K562 (cell line): ENCODE measurements around the gene PQBP1. TPM values are rescaled to one million over a fixed set of nuclear protein-coding genes. Genes with fewer than 3 reads are reported as not detected.

ENCODE experiments used
- ATF3 ChIP-seq, 2 experiments: fragments of 450-650 bp in 1 of 2; sonication (generic) in 1 of 2; formaldehyde crosslinking in 1 of 2; IDR thresholded peaks in 1 of 2; conservative IDR thresholded peaks in 1 of 2; 2 replicates each; pipeline versions ENCODE4 v1.6.1 to v1.8.1; 2016 to 2023; ENCODE audit warnings: mild to moderate bottlenecking in 2 of 2, moderate library complexity in 2 of 2, inconsistent platforms in 1 of 2, missing genetic modification reagents in 1 of 2
- CBX1 ChIP-seq: sonication (generic); IDR thresholded peaks from 2 replicates; pipeline ENCODE4 v1.6.1; 2016; ENCODE audit warnings: antibody characterized with exemption, low read depth, mild to moderate bottlenecking
- CXXC5 ChIP-seq: fragments of 250-450 bp; sonication (Bioruptor Pico); IDR thresholded peaks from 2 replicates; pipeline ENCODE4 v1.8.0; 2022; ENCODE audit warnings: inconsistent platforms, mild to moderate bottlenecking, moderate library complexity
- EGR1 ChIP-seq: fragments of 450-650 bp; conservative IDR thresholded peaks from 2 replicates; pipeline ENCODE4 v1.6.1; 2017; ENCODE audit warnings: mild to moderate bottlenecking
- ETS1 ChIP-seq: conservative IDR thresholded peaks from 2 replicates; pipeline ENCODE4 v1.6.1; 2011; ENCODE audit warnings: low read depth, mild to moderate bottlenecking, low read length; ENCODE audit not compliant: control insufficient read depth
- ETV6 ChIP-seq, 3 experiments: fragments of 150-350 bp in 1 of 3; sonication (generic) in 1 of 3; formaldehyde crosslinking in 1 of 3; IDR thresholded peaks; 2 replicates each; pipeline versions ENCODE4 v1.6.1 to v1.8.0; 2014 to 2022; ENCODE audit warnings: borderline replicate concordance in 2 of 3, low read depth in 2 of 3, antibody characterized with exemption in 1 of 3, low read length in 1 of 3, mild to moderate bottlenecking in 1 of 3, missing genetic modification reagents in 1 of 3
- FOSL1 ChIP-seq: fragments of 200-800 bp; sonication (Bioruptor generic); conservative IDR thresholded peaks from 2 replicates; pipeline ENCODE4 v1.6.1; 2016; ENCODE audit warnings: missing genetic modification characterization, missing compliant biosample characterization
- HMG20B ChIP-seq: fragments of 250-450 bp; sonication (Bioruptor Pico); IDR thresholded peaks from 2 replicates; pipeline ENCODE4 v1.5.0; 2021; ENCODE audit warnings: mild to moderate bottlenecking
- ID3 ChIP-seq, 2 experiments: fragments of 250-450 bp in 1 of 2; fragments of 450-650 bp in 1 of 2; sonication (Bioruptor Pico) in 1 of 2; IDR thresholded peaks; 2 replicates each; pipeline versions ENCODE4 v1.6.1 to v1.8.0; 2016 to 2021; ENCODE audit warnings: mild to moderate bottlenecking in 2 of 2, moderate library complexity in 2 of 2, missing compliant biosample characterization in 1 of 2, missing genetic modification characterization in 1 of 2
- MCM2 ChIP-seq: fragments of 450-650 bp; IDR thresholded peaks from 2 replicates; pipeline ENCODE4 v1.6.1; 2017; ENCODE audit warnings: low read depth, mild to moderate bottlenecking
- NFE2 ChIP-seq: IDR thresholded peaks from 2 replicates; pipeline ENCODE4 v1.6.1; 2014; ENCODE audit warnings: antibody characterized with exemption, low read depth
- OTX1 ChIP-seq: fragments of 450-650 bp; formaldehyde crosslinking; IDR thresholded peaks from 2 replicates; pipeline ENCODE4 v1.4.0; 2022; ENCODE audit warnings: mild to moderate bottlenecking
- RAD21 ChIP-seq, 2 experiments: fragments of 250-450 bp in 1 of 2; fragments of 450-650 bp in 1 of 2; sonication (Bioruptor Pico) in 1 of 2; formaldehyde crosslinking in 1 of 2; IDR thresholded peaks in 1 of 2; conservative IDR thresholded peaks in 1 of 2; 2 replicates each; pipeline versions ENCODE4 v1.4.0 to v1.8.0; 2020 to 2022; ENCODE audit warnings: mild to moderate bottlenecking in 2 of 2, moderate library complexity in 1 of 2
- SRSF3 ChIP-seq: fragments of 200-400 bp; formaldehyde crosslinking; IDR thresholded peaks from 2 replicates; pipeline ENCODE4 v1.6.1; 2016; ENCODE audit warnings: mild to moderate bottlenecking, low read length, moderate library complexity; ENCODE audit not compliant: insufficient read depth
- TBL1XR1 ChIP-seq, 2 experiments: IDR thresholded peaks; 2 replicates each; pipeline ENCODE4 v1.6.1; 2012; ENCODE audit warnings: improper control_type of control experiment in 2 of 2, low read length in 2 of 2, mild to moderate bottlenecking in 1 of 2
- TCF15 ChIP-seq: fragments of 250-450 bp; sonication (Bioruptor Pico); IDR thresholded peaks from 2 replicates; pipeline ENCODE4 v1.8.0; 2022; ENCODE audit warnings: moderate library complexity, mild to moderate bottlenecking, inconsistent platforms
- UBTF ChIP-seq, 2 experiments: IDR thresholded peaks; 2 replicates each; pipeline ENCODE4 v1.6.1; 2012; ENCODE audit warnings: improper control_type of control experiment in 2 of 2, low read depth in 2 of 2, low read length in 2 of 2, borderline replicate concordance in 1 of 2
- ZNF24 ChIP-seq: fragments of 450-650 bp; IDR thresholded peaks from 2 replicates; pipeline ENCODE4 v1.6.1; 2016
- ZNF668 ChIP-seq: fragments of 250-450 bp; sonication (Bioruptor Pico); IDR thresholded peaks from 2 replicates; pipeline ENCODE4 v1.8.0; 2022; ENCODE audit warnings: mild to moderate bottlenecking, inconsistent platforms
- ZNF778 ChIP-seq: fragments of 450-650 bp; formaldehyde crosslinking; IDR thresholded peaks from 2 replicates; pipeline ENCODE4 v1.4.0; 2020; ENCODE audit warnings: mild to moderate bottlenecking, moderate library complexity
- polyA plus RNA-seq, 8 experiments: library from polyadenylated mRNA; depleted of rRNA in 4 of 8; stranded (reverse) in 5 of 8; unstranded in 3 of 8; fragments of >200 nt; fragmentation: Nextera tagmentation in 2 of 8; fragmentation: Illumina TruSeq in 1 of 8; extraction: Ambion mirVana in 2 of 8; extraction: Trizol in 1 of 8; gene quantifications; 2 replicates each; pipeline versions ENCODE4 v1.2.1 to v1.2.3, GENCODE V29; 2011 to 2014; ENCODE audit warnings: inconsistent platforms in 1 of 8, missing spikeins in 1 of 8
- total RNA-seq, 7 experiments: library from RNA; depleted of rRNA in 6 of 7; stranded (reverse); fragments of >200 nt in 6 of 7; fragmentation: Illumina TruSeq in 2 of 7; extraction: Trizol in 2 of 7; gene quantifications; 2 replicates each; pipeline versions ENCODE4 v1.2.1 to v1.2.3, GENCODE V29; 2011 to 2021; ENCODE audit warnings: low replicate concordance in 1 of 7

PQBP1 gene
- total and polyA plus RNA-seq, 9 of the 15 experiments (the other 6 are each of a cell fraction or from before 2014, with no cell fraction given): 41.3 to 262 (median 112) TPM

- TF ChIP-seq FOSL1 (tag): peak; percentile 25; the same call in 1 of the 2 replicates
- no peak for TF ChIP-seq ZNF778 (CRISPR knock-in tag)
- TF ChIP-seq ZNF24: no peak
- TF ChIP-seq ID3 (CRISPR knock-in tag; IDR thresholded peaks at IDR 0.05): no peak
- TF ChIP-seq ID3 (tag; IDR thresholded peaks at IDR 0.05): peak; percentile 96
- TF ChIP-seq ATF3 (IDR thresholded peaks at IDR 0.05): no peak
- TF ChIP-seq ATF3 (CRISPR knock-in tag; conservative IDR thresholded peaks at IDR 0.05): no peak
- no peak for TF ChIP-seq CBX1
- peak; percentile 21 to 56; a peak in 3 of 4 replicates for TF ChIP-seq RAD21 (CRISPR knock-in tag; conservative IDR thresholded peaks at IDR 0.05 in 1 of 2, IDR thresholded peaks at IDR 0.05 in 1 of 2)
- TF ChIP-seq CXXC5 (CRISPR knock-in tag): peak; percentile 83
- TF ChIP-seq ZNF668 (CRISPR knock-in tag): no peak
- peak; percentile 58 for TF ChIP-seq EGR1
- TF ChIP-seq TBL1XR1 (IDR thresholded peaks at IDR 0.05; ENCODE audit: low read length in 2 of 2): peak; percentile 40 to 73; a peak in 2 of 4 replicates
- no peak for TF ChIP-seq UBTF (IDR thresholded peaks at IDR 0.05; ENCODE audit: borderline replicate concordance in 1 of 2, low read depth in 2 of 2, low read length in 2 of 2)
- TF ChIP-seq HMG20B (CRISPR knock-in tag): no peak
- TF ChIP-seq ETV6 (IDR thresholded peaks at IDR 0.05; ENCODE audit: borderline replicate concordance in 1 of 2, low read depth in 2 of 2, low read length in 1 of 2): no peak
- TF ChIP-seq ETV6 (CRISPR knock-in tag; IDR thresholded peaks at IDR 0.05; ENCODE audit: borderline replicate concordance): no peak
- TF ChIP-seq NFE2: peak; percentile 71
- no peak for TF ChIP-seq SRSF3
- TF ChIP-seq TCF15 (CRISPR knock-in tag): no peak
- TF ChIP-seq MCM2: no peak
- peak; percentile 68; the same call in 1 of the 2 replicates for TF ChIP-seq ETS1
- no peak for TF ChIP-seq OTX1 (CRISPR knock-in tag)
Observed at GRCh38 chrX:48937054-48937907, 39.6 kb downstream of the PQBP1 start (continued).
